ENCODE data around the gene GBA2. TPM values are rescaled to one million over a fixed set of nuclear protein-coding genes. Genes with fewer than 3 reads are reported as not detected.

Gene GBA2
- total RNA-seq, 1 donor from 2014 or later: 77.3 TPM

DNA sequence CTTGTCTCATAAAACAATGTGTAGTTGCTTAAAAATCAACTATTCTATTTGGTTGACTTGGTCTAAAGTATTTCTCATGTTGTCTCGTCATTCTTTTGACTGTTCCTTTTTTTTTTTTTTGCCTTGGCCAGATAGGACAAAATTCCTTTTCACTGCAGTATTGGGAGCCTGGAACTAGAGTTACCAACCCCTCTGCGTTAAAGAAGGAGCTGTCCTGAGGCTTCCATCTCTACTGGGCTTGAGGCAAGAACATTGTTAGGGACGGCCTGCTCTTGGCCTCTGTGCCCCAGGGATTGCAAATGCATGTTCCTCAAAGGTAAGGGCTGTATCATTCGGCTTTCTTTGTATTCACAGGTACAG, 41.0 kb upstream of the GBA2 start:
- no peaks in the 10 kb centered on the region for H3K27me3 ChIP-seq
- TF ChIP-seq POLR2A (IDR thresholded peaks at IDR 0.05) (no peak), POLR2AphosphoS5 (IDR thresholded peaks at IDR 0.05; ENCODE audit: insufficient read depth in 1 of 2, low read depth in 1 of 2) (no peak), CTCF (IDR thresholded peaks at IDR 0.05) (no peak)
- H3K4me3 ChIP-seq: no peak overlapping the region
- no peaks in the 10 kb centered on the region for H3K36me3 ChIP-seq
- H3K4me1 ChIP-seq: peaks cover 42% of the 10 kb centered on the region
- intact Hi-C loops (cut with DNase I): loop anchor here (5.0 kb wide), 1 partner anchor 92 kb away; no protein-coding TSS in a partner anchor
- H3K27ac ChIP-seq: no peak overlapping the region
- no peaks in the 10 kb centered on the region for H3K9me3 ChIP-seq
- DNase-seq (ENCODE audit: extremely low spot score in 2 of 2): no peak

DNA sequence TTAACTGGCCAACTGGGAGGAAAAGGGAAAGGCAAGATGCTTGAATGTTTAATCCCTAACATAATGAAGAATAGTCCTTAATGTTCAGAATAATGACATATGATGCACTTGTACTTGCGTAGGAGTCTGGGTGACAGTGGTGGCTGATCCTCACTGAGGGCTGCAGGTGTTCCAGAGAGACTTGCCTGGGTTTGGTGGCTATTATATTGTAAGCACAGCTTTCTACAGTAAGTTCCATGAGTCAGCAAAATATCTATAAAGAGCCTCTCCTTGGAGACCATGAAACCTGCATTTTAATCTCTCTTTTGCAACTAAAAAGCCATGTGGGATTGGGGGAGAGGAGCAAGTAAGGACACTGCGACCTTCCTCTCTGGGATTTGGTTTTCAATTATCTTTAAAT, 40.5 kb upstream of the GBA2 start:
- Histone ChIP-seq H3K4me1 (peaks cover 37% of the 10 kb centered on the region), H3K36me3 (no peaks in the 10 kb centered on the region), H3K9me3 (no peaks in the 10 kb centered on the region), H3K4me3 (no peak overlapping the region), H3K27ac (no peak overlapping the region), H3K27me3 (no peaks in the 10 kb centered on the region)
- DNase-seq (ENCODE audit: extremely low spot score in 2 of 2): no peak
- TF ChIP-seq POLR2A (IDR thresholded peaks at IDR 0.05) (no peak), POLR2AphosphoS5 (IDR thresholded peaks at IDR 0.05; ENCODE audit: insufficient read depth in 1 of 2, low read depth in 1 of 2) (no peak)
- intact Hi-C loops (cut with DNase I): no loop called here

GRCh38 chr9:35783418-35783817, 34.4 kb upstream of the GBA2 start:
- Histone ChIP-seq H3K27me3 (no peaks in the 10 kb centered on the region), H3K4me3 (no peak overlapping the region), H3K27ac (no peak overlapping the region), H3K36me3 (no peaks in the 10 kb centered on the region), H3K4me1 (no peaks in the 10 kb centered on the region), H3K9me3 (no peaks in the 10 kb centered on the region)
- TF ChIP-seq POLR2AphosphoS5 (IDR thresholded peaks at IDR 0.05; ENCODE audit: insufficient read depth in 1 of 2, low read depth in 1 of 2) (no peak), CTCF (IDR thresholded peaks at IDR 0.05) (no peak), POLR2A (IDR thresholded peaks at IDR 0.05) (no peak)
- no peak for DNase-seq (ENCODE audit: extremely low spot score in 2 of 2)
- intact Hi-C loops (cut with DNase I): no loop called here

DNA sequence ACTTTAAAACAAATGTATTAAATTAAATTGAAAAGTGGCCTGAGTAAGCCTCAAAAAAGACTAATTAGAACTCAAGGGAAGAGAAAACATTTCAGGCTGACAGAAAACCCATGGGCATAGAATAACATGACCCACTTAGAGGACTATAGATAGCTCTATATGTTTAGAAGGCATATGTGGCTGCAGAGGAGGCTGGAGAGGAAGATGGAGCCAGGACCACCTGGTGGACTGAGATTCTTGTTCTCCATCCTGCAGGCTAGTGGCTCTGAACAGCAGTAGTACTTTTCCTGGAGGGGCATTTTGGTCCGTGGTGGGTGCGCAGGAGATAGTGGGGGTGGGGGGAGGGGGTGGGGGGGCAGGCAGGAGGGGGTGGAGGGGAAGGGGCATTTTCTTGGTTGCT, 32.0 kb upstream of the GBA2 start:
- no peaks in the 10 kb centered on the region for H3K36me3 ChIP-seq
- TF ChIP-seq POLR2AphosphoS5 (IDR thresholded peaks at IDR 0.05; ENCODE audit: insufficient read depth in 1 of 2, low read depth in 1 of 2) (no peak), POLR2A (IDR thresholded peaks at IDR 0.05) (no peak), CTCF (IDR thresholded peaks at IDR 0.05) (no peak)
- no peak for DNase-seq (ENCODE audit: extremely low spot score in 2 of 2)
- no peaks in the 10 kb centered on the region for H3K4me1 ChIP-seq
- no peak overlapping the region for H3K27ac ChIP-seq
- no peak overlapping the region for H3K4me3 ChIP-seq
- H3K9me3 ChIP-seq: no peaks in the 10 kb centered on the region
- no peaks in the 10 kb centered on the region for H3K27me3 ChIP-seq
- intact Hi-C loops (cut with DNase I): no loop called here

- intact Hi-C loops (cut with DNase I): no loop called here
- Histone ChIP-seq H3K9me3 (no peaks in the 10 kb centered on the region), H3K4me1 (no peaks in the 10 kb centered on the region), H3K4me3 (no peak overlapping the region), H3K27me3 (no peaks in the 10 kb centered on the region), H3K36me3 (no peaks in the 10 kb centered on the region), H3K27ac (no peak overlapping the region)
- DNase-seq (ENCODE audit: extremely low spot score in 2 of 2): no peak
- TF ChIP-seq POLR2AphosphoS5 (IDR thresholded peaks at IDR 0.05; ENCODE audit: insufficient read depth in 1 of 2, low read depth in 1 of 2): no peak
- TF ChIP-seq CTCF (IDR thresholded peaks at IDR 0.05): no peak
- TF ChIP-seq POLR2A (IDR thresholded peaks at IDR 0.05): no peak
Measured at GRCh38 chr9:35778496-35778895, 29.5 kb upstream of the GBA2 start.

DNA sequence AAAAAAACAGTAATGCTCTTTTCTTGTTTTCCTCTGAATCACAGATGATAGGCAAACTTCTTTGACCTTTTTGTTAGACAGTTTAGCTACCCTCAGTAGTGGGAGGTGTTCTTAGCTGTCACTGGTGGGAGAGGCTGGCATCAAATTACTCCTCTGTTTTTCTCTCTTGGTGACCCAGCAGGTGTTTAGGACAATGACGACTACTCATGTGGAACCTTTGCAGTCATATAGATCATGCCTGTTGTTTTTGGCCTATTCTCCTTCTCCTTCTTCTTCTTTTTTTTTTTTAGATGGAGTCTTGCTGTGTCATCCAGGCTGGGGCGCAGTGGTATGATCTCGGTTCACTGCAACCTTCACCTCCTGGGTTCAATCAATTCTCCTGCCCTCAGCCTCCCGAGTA, 27.0 kb upstream of the GBA2 start:
- intact Hi-C loops (cut with DNase I): no loop called here
- no peak for TF ChIP-seq CTCF (IDR thresholded peaks at IDR 0.05)
- no peak for TF ChIP-seq POLR2A (IDR thresholded peaks at IDR 0.05)
- TF ChIP-seq POLR2AphosphoS5 (IDR thresholded peaks at IDR 0.05; ENCODE audit: insufficient read depth in 1 of 2, low read depth in 1 of 2): no peak
- H3K9me3 ChIP-seq: no peaks in the 10 kb centered on the region

More for the DNA sequence above, 27.0 kb upstream of the GBA2 start:
- Histone ChIP-seq H3K27ac (no peak overlapping the region), H3K27me3 (no peaks in the 10 kb centered on the region), H3K36me3 (no peaks in the 10 kb centered on the region), H3K4me1 (peaks cover 8% of the 10 kb centered on the region), H3K4me3 (no peak overlapping the region)
- DNase-seq (ENCODE audit: extremely low spot score in 2 of 2): no peak
